HG03097 (cell line): ENCODE measurements around the gene PTCD1.

Experiments used
- ATAC-seq: cut with Tn5 transposase; IDR thresholded peaks from one replicate; pipeline ENCODE4 v1.9.1; 2021; ENCODE audit not compliant: unreplicated experiment, low FRiP score

PTCD1 gene

DNA sequence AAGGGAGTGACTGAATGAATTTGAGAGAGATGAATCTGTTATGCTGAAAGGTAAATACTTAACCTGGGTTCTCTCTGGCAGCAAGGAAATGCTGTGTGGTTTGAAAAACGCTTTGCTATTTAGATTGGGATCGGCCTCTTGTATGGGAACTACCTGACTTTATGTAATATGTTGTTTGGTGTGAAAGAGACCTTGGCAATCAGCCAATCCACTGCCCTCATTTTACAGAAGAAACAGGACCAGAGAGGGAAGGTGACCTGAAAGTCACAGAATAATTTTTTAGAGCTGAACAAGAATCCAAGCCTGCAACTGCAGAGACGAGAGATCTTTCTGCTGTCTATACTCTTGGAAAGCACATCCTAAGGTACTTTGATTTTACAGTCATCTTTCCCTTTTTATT lies 28.8 kb downstream of the PTCD1 start:
- ATAC-seq, result no peak

DNA sequence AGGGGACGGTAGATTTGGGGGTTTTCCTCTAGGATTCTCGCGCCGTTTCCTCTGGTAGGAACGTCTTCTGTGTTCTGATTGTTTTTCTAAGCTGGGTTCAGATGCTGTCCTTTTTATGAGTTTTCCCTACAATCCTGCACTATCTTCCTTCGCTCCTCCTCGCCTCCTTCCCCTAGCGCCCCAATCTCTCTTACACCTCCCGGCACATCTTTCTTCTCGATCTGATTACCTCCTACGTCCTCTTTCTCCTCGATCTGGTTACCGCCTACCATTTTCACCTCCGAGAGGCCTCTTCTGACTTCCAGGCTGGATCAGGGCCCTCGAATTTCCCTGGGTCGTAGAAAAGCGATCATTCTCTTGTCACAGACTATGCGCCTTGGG lies 29.4 kb downstream of the PTCD1 start:
- ATAC-seq, result peak; percentile 1

- ATAC-seq, result peak; percentile 70
These were observed 30.0 kb downstream of the PTCD1 start, which contains the start of the genes BUD31 and PDAP1 for GRCh38 chr7:99408379-99409191. Gene BUD31, plus strand, starts transcription at chr7:99408969. Its CDS starts 2,124 bp downstream, at chr7:99411093. Gene PDAP1, minus strand, starts transcription at chr7:99408597. Its CDS starts 49 bp downstream, at chr7:99408548.

DNA sequence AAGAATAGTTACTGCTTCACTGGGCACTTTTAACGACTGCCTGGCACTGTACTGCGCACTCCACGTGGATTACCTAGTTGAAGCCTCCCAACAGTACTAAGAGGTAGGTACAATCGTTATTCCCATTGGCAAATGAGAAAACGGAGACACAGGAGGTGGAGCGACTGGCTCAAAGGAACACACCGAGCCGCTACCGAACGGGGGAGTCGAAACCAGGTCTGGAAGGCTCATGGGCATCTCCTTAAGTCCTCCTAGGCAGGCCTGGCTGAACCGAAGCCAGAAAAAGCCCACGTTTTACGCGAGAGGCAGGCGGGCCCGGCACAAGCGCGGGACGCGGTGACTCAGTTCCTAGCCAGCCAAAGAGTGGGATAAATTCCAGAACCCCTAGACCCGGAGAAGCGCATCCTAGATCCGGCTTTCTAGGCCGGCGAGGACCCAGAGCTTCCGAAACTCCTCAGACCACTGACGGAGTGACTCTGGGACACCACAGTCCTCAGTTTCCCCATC lies 30.7 kb downstream of the PTCD1 start:
- peak; percentile 2 for ATAC-seq

DNA sequence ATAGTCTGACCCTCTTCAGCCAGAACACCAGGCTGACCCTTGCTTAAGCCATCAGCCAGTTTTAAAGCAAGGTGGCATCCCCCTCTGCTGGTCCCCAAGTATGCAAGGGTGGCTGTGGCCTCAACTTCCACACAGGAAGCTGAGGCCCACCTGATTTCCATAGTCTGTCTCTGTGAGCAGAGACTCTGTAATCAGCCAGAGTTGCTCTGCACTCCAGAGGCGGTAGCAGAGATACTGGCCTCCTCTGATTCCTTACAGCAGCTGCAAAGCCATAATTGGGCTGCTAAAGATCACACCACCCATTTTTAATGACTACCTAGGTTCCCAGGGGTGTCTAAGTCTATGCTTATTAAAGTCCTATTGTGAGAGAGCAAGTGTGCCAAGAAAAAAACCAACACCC lies 32.0 kb downstream of the PTCD1 start:
- no peak for ATAC-seq

- ATAC-seq, result no peak
These were observed 33.6 kb downstream of the PTCD1 start for GRCh38 chr7:99404977-99405320.

DNA sequence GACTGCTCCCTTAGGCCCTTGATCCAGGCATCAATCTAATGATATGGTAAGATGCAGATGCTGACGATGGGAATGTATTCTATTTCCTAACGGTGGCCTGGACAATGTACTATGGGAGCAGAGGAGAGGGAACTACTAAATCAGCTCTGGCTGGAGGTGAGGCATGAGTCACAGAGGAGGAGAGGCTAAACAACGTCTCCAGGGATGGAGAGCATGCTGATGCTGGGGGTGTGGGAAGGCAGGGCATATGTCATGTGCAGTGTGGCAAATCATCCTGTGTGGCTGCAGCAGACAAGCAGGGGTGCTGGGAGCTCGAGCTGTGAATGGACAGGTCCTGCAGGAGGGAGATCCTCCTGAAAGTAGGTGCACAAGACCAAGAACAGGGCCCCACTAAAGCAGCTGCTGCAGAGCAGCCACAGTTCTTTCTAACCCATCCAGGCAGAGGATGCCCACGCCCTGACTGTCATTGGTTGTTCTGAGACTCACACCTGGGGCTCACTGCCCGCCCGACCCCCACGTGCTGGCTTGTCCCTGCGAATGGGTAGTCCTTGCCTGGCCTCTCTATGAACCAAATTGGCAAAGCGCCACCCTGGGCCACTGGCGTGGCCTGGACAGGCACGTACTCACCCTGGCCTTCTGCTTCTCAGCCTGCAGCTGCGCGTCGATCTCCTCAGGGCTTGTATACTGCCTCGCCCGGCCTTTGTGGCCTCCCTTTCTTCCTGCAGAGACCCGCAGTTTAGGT lies 34.2 kb downstream of the PTCD1 start:
- no peak for ATAC-seq

DNA sequence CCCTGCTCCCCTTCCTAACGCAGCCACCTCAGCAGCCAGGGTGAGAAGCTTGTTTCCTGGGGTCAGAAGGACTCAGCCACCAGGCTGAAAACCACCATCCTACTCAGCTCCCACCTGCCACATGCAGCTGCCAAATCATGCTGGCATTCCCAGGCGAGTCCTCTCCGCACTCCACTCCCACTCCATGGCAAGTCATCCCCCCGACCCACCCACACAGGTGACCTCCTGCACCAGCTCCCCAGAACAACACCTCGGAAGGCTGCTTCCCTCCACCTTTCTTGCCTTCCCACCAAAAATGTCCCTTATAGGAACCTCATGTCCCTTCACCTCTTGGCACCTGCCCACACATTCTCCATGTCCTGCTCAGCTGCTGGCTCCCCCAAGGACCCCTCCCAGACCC lies 34.8 kb downstream of the PTCD1 start:
- no peak for ATAC-seq

DNA sequence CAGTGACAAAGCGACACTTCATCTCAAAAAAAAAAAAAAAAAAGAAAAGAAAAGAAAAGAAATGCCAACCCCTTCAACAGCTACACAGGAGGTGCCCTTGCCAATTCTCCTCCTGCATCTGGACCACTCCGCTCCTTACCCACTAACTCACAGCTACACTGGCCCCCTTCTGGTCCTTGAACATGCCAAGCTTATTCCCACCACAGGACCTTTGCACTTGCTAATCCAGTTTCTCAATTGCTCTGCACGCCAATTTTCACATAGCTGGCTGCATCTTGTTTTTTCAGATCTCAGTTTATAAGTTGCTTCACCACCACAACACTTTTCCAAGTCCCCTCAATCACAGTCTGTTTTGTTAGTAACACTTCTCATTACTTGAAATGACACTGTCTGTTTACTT lies 35.7 kb downstream of the PTCD1 start:
- no peak for ATAC-seq

DNA sequence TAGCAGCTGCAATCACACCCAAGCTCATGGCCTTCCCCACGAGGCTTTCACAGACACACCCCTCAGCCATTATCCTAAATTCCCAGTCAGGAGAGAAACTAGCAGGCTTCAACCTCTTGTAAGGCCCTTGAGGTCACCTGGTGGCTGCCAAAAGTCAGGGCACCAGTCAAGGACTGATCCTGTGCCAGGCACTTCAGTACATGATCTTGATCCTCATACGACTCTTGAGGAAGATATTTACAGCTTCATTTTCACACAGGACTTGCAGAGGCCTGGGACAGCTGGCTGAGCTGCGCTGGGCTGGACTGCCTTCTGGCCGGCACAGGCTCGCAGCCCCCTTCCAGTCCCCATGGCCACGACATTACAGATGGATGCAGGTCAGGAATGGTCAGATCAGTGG lies 39.0 kb downstream of the PTCD1 start:
- ATAC-seq, result no peak

- ATAC-seq, result no peak
These were observed 39.6 kb downstream of the PTCD1 start for GRCh38 chr7:99398891-99399445.

DNA sequence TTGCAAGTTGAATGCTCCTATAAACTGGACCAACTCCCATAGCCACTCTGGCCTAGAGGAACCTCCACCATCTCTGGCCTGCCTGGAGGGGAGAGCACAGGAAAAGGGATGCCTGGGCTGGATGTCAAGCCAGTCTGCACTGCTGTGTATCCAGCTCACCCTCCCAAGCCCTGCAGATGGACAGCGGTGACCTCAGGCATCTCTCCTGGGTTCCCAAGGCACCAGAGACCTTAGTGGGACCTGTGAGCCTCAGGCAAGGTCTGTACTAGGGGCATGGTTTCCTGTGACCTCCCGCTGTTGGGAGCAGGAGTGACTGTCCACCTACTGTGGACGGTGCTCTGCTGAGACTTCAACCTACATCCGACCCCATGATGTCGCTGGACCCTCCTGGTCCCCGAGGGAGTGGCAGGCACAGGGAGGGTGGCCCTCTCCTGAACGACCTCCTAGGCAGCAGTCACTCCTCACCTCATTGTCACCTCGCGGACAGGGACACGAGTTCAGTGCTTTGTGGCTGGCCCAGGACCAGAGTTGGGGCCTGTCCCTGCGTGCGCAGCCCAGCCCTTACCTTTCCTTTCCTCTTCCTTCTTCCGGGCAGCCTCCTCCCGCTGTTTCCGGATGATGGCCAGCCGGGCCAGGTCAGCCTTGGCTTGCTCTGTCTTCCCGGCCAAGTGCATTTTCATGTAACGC lies 41.2 kb downstream of the PTCD1 start:
- no peak for ATAC-seq

DNA sequence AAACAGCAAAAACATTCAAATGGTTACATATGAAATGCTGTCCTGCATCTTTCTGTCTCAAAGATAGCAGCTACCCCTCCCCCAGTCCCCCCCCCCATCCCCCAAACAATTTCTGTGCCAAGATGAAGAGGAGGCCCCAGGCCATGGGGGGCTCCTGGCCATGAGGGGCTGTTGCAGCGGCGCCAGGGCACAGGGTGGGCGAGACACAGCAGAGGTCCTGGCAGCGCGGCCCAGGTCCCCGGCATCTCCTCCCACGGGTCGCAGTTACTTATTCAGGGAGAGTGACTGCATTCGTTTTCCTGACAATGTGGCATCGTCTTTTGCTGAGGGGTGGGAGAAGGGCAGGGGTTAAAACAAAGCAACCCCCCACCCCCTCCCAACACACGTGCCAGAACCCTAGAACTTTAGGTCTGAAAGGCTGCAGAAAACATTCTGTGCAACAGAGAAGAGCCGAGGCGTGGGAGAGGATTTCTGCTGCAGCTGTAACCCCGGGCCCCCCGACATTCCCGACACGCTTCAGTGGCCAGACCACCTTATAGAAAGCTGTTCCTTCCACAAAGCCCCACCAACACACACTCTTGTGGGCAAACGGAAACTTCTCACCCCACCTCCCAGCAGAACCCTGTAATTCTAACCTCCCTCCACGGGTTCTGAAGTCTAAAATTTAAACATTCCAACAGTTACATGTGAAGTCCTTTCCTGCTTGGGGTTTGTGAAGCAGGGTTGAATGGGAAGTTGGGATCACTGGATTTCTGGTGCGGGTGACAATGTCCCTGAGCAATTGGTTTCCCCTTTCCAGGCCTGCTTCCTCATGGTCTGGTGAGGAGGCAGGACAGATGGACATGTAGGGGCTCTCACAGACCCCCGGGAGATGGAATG lies 41.9 kb downstream of the PTCD1 start:
- ATAC-seq, result no peak

DNA sequence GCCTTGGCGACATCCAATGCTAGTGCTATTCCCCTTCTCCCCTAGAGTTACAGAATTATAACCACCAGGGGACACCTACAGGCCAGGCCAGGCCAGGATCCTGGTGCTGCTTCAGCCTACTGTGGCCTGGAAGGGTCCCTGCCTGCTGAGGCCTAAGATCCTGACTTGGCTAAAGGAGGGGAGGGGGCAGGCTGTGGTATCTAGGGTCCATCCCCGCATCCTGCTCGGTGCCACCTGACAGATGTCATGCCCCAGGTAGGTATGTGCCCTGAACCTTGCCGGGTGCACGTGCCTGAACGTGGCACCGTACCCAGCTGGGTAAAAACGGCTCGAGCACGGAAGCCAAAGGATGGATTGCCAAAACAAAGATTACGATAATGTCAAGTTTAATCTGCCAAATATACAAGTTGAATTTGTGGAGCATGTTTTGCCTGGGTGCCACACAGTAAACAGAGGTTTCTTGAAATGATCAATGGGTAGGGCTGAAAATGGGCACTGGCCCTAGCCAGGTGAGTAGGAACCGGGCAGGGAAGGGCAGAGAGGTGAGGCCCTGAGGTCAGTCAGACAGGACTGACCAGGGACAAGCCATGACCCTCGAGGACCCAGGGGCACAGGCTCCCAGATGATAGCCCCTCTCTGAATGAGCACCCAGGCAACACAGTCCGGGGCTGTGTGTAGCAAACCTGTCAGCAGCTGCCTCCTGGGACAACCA lies 42.8 kb downstream of the PTCD1 start:
- no peak for ATAC-seq

- ATAC-seq, result no peak
These were observed 44.5 kb downstream of the PTCD1 start for GRCh38 chr7:99394188-99394502.

DNA sequence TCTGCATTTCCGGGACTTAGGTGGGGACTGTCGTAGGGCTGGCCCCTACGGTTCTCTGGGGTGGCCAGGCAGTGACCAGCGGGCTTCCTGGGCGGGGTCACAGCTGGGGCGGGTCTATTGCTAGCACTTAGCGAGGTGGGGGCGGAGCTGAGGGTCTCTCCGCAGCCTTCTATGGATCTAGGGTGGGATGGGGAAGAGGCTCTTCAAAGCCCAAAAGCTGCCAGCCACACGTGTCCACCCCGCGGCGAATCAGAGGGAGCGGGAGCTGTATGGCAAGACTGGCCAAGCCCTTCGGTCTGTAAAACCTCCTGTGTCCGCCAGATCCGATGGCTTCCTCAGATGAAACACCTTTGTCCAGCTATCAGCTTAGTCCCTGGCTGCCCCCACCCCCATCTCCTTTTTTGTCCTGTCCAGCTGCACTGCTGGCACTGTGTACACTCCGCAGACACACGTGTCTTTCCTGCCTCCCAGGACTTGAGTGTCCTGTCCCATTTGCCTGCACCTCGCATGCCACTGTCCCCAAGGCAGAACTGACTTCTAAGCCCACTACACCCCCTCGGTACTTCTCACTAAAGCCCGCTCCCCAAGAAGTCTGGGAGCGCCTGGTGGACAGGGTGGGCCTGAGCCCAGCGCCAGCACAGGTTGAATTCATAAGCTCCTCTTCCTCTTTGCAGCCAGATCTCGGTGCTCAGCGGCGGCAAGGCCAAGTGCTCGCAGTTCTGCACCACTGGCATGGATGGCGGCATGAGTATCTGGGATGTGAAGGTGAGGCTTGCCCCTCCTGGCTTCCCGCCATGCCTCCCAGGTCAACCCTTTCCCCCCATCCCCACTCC lies 45.0 kb downstream of the PTCD1 start:
- ATAC-seq, result no peak

- peak; percentile 53 for ATAC-seq
These were observed 45.8 kb downstream of the PTCD1 start for GRCh38 chr7:99392659-99393354.

- ATAC-seq, result no peak
These were observed 46.6 kb downstream of the PTCD1 start for GRCh38 chr7:99392046-99392445.
